ENCODE measurements around the gene ANKRD13B. TPM values are rescaled to one million over a fixed set of nuclear protein-coding genes. Genes with fewer than 3 reads are reported as not detected.

Gene ANKRD13B
- total RNA-seq, 1 experiment from 2014 or later, result 45.5 TPM

DNA sequence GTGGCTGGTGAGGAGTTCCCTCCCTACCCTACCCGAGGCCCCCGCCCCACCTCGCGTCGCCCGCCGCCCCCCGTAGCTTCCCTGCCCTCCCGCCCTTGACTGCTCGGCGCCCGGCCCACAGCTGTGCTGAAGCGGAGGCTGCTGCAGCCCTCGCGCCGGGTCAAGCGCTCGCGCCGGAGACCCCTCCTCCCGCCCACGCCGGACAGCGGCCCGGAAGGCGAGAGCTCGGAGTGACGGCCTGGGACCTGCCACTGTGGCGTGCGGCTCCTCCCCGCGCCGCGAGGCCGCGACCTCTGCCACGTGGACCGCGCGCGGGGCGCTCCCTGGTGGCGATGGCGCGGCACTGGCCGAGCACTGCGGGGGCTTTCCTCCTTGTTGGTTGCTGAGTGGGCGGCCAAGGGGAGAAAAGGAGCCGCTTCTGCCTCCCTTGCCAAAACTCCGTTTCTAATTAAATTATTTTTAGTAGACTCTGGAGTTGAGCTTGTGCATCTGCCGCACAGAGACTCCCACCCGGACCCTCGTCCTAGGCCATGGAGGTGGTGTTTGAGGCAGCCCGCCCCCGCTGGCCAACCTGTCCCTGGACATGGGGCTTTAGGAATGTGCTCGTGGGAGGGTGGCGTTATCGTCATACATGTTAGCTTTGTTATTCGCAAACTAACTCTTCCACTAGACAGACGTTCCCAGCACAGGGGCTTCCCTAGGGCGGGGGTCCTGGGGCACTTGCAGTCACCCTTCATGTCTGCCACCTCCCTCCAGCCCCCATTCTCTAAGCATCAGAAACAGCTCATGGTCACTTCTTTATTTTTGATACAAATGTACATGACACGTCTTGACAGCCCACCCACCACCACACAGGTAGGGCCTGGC, 20.0 kb upstream of the ANKRD13B start:
- Mint-ChIP-seq H3K27ac (no peak overlapping the region), H3K4me1 (peaks cover 10% of the 10 kb centered on the region), H3K9me3 (no peaks in the 10 kb centered on the region), H3K4me3 (peak overlapping the region; percentile 37), H3K27me3 (ENCODE audit: low read depth) (peaks cover 11% of the 10 kb centered on the region), H3K36me3 (peaks cover 15% of the 10 kb centered on the region; the same call in 1 of the 2 replicates)
- DNase-seq (ENCODE audit: low spot score) (peak; percentile 64), ATAC-seq (peak; percentile 14)
- CTCF ChIA-PET, result interaction anchor here (0.6 to 11.4 kb wide), 19 partner anchors 8 to 482 kb away, joined by 3 to 112 read pairs (median 5); partner anchors contain the start of genes ANKRD13B and CORO6
- POLR2A ChIA-PET, result no interaction called here
- TF ChIP-seq ETV6 (CRISPR knock-in tag; IDR thresholded peaks at IDR 0.05) (no peak), ELF4 (CRISPR knock-in tag; IDR thresholded peaks at IDR 0.05; ENCODE audit: low read depth) (no peak), EMX1 (CRISPR knock-in tag; IDR thresholded peaks at IDR 0.05) (no peak), ZNF423 (CRISPR knock-in tag; IDR thresholded peaks at IDR 0.05) (no peak), NFE2L1 (CRISPR knock-in tag; IDR thresholded peaks at IDR 0.05) (no peak; the same call in 1 of the 2 replicates), ZNF416 (CRISPR knock-in tag; IDR thresholded peaks at IDR 0.05) (0 out of 2 replicates have a peak, but pooled peaks have one; percentile 15), CREB1 (CRISPR knock-in tag; IDR thresholded peaks at IDR 0.05) (no peak), SP1 (CRISPR knock-in tag; conservative IDR thresholded peaks at IDR 0.05) (peak; percentile 64), NR1H2 (CRISPR knock-in tag; IDR thresholded peaks at IDR 0.05) (no peak), ATF1 (CRISPR knock-in tag; IDR thresholded peaks at IDR 0.05) (no peak), NFATC4 (CRISPR knock-in tag; IDR thresholded peaks at IDR 0.05) (0 out of 2 replicates have a peak, but pooled peaks have one; percentile 55), FOXK1 (CRISPR knock-in tag; IDR thresholded peaks at IDR 0.05) (0 out of 2 replicates have a peak, but pooled peaks have one; percentile 4), FOXP1 (CRISPR knock-in tag; IDR thresholded peaks at IDR 0.05; ENCODE audit: borderline replicate concordance) (peak; percentile 56)
- TF ChIP-seq, protein P1, sequence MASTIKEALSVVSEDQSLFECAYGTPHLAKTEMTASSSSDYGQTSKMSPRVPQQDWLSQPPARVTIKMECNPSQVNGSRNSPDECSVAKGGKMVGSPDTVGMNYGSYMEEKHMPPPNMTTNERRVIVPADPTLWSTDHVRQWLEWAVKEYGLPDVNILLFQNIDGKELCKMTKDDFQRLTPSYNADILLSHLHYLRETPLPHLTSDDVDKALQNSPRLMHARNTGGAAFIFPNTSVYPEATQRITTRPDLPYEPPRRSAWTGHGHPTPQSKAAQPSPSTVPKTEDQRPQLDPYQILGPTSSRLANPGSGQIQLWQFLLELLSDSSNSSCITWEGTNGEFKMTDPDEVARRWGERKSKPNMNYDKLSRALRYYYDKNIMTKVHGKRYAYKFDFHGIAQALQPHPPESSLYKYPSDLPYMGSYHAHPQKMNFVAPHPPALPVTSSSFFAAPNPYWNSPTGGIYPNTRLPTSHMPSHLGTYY (CRISPR knock-in tag; IDR thresholded peaks at IDR 0.05), result 0 out of 2 replicates have a peak, but pooled peaks have one; percentile 48
- TF ChIP-seq, protein P2, sequence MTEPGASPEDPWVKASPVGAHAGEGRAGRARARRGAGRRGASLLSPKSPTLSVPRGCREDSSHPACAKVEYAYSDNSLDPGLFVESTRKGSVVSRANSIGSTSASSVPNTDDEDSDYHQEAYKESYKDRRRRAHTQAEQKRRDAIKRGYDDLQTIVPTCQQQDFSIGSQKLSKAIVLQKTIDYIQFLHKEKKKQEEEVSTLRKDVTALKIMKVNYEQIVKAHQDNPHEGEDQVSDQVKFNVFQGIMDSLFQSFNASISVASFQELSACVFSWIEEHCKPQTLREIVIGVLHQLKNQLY (CRISPR knock-in tag; IDR thresholded peaks at IDR 0.05), result no peak
- TF ChIP-seq, protein P3, sequence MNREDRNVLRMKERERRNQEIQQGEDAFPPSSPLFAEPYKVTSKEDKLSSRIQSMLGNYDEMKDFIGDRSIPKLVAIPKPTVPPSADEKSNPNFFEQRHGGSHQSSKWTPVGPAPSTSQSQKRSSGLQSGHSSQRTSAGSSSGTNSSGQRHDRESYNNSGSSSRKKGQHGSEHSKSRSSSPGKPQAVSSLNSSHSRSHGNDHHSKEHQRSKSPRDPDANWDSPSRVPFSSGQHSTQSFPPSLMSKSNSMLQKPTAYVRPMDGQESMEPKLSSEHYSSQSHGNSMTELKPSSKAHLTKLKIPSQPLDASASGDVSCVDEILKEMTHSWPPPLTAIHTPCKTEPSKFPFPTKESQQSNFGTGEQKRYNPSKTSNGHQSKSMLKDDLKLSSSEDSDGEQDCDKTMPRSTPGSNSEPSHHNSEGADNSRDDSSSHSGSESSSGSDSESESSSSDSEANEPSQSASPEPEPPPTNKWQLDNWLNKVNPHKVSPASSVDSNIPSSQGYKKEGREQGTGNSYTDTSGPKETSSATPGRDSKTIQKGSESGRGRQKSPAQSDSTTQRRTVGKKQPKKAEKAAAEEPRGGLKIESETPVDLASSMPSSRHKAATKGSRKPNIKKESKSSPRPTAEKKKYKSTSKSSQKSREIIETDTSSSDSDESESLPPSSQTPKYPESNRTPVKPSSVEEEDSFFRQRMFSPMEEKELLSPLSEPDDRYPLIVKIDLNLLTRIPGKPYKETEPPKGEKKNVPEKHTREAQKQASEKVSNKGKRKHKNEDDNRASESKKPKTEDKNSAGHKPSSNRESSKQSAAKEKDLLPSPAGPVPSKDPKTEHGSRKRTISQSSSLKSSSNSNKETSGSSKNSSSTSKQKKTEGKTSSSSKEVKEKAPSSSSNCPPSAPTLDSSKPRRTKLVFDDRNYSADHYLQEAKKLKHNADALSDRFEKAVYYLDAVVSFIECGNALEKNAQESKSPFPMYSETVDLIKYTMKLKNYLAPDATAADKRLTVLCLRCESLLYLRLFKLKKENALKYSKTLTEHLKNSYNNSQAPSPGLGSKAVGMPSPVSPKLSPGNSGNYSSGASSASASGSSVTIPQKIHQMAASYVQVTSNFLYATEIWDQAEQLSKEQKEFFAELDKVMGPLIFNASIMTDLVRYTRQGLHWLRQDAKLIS (CRISPR knock-in tag; IDR thresholded peaks at IDR 0.05; ENCODE audit: borderline replicate concordance), result no peak
- TF ChIP-seq, protein P4, sequence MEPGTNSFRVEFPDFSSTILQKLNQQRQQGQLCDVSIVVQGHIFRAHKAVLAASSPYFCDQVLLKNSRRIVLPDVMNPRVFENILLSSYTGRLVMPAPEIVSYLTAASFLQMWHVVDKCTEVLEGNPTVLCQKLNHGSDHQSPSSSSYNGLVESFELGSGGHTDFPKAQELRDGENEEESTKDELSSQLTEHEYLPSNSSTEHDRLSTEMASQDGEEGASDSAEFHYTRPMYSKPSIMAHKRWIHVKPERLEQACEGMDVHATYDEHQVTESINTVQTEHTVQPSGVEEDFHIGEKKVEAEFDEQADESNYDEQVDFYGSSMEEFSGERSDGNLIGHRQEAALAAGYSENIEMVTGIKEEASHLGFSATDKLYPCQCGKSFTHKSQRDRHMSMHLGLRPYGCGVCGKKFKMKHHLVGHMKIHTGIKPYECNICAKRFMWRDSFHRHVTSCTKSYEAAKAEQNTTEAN (CRISPR knock-in tag; IDR thresholded peaks at IDR 0.05), result no peak
- TF ChIP-seq, protein P5, sequence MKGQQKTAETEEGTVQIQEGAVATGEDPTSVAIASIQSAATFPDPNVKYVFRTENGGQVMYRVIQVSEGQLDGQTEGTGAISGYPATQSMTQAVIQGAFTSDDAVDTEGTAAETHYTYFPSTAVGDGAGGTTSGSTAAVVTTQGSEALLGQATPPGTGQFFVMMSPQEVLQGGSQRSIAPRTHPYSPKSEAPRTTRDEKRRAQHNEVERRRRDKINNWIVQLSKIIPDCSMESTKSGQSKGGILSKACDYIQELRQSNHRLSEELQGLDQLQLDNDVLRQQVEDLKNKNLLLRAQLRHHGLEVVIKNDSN (CRISPR knock-in tag; IDR thresholded peaks at IDR 0.05), result no peak; the same call in 1 of the 2 replicates
- TF ChIP-seq, protein P6, sequence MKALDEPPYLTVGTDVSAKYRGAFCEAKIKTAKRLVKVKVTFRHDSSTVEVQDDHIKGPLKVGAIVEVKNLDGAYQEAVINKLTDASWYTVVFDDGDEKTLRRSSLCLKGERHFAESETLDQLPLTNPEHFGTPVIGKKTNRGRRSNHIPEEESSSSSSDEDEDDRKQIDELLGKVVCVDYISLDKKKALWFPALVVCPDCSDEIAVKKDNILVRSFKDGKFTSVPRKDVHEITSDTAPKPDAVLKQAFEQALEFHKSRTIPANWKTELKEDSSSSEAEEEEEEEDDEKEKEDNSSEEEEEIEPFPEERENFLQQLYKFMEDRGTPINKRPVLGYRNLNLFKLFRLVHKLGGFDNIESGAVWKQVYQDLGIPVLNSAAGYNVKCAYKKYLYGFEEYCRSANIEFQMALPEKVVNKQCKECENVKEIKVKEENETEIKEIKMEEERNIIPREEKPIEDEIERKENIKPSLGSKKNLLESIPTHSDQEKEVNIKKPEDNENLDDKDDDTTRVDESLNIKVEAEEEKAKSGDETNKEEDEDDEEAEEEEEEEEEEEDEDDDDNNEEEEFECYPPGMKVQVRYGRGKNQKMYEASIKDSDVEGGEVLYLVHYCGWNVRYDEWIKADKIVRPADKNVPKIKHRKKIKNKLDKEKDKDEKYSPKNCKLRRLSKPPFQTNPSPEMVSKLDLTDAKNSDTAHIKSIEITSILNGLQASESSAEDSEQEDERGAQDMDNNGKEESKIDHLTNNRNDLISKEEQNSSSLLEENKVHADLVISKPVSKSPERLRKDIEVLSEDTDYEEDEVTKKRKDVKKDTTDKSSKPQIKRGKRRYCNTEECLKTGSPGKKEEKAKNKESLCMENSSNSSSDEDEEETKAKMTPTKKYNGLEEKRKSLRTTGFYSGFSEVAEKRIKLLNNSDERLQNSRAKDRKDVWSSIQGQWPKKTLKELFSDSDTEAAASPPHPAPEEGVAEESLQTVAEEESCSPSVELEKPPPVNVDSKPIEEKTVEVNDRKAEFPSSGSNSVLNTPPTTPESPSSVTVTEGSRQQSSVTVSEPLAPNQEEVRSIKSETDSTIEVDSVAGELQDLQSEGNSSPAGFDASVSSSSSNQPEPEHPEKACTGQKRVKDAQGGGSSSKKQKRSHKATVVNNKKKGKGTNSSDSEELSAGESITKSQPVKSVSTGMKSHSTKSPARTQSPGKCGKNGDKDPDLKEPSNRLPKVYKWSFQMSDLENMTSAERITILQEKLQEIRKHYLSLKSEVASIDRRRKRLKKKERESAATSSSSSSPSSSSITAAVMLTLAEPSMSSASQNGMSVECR (CRISPR knock-in tag; IDR thresholded peaks at IDR 0.05; ENCODE audit: borderline replicate concordance), result no peak
- TF ChIP-seq, protein P7, sequence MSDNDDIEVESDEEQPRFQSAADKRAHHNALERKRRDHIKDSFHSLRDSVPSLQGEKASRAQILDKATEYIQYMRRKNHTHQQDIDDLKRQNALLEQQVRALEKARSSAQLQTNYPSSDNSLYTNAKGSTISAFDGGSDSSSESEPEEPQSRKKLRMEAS (CRISPR knock-in tag; IDR thresholded peaks at IDR 0.05), result peak; percentile 89; the same call in 1 of the 2 replicates
- TF ChIP-seq, protein P8, sequence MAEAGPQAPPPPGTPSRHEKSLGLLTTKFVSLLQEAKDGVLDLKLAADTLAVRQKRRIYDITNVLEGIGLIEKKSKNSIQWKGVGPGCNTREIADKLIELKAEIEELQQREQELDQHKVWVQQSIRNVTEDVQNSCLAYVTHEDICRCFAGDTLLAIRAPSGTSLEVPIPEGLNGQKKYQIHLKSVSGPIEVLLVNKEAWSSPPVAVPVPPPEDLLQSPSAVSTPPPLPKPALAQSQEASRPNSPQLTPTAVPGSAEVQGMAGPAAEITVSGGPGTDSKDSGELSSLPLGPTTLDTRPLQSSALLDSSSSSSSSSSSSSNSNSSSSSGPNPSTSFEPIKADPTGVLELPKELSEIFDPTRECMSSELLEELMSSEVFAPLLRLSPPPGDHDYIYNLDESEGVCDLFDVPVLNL (CRISPR knock-in tag; IDR thresholded peaks at IDR 0.05; ENCODE audit: borderline replicate concordance, low read depth), result no peak

Data from WTC11 (cell line).